ENCODE data around the gene NLN.
"Not testable (repeated sequence)": the region's sequence is repeated elsewhere in the genome, so short reads cannot be mapped to it uniquely, and the experiment has no call there.

Gene NLN

DNA sequence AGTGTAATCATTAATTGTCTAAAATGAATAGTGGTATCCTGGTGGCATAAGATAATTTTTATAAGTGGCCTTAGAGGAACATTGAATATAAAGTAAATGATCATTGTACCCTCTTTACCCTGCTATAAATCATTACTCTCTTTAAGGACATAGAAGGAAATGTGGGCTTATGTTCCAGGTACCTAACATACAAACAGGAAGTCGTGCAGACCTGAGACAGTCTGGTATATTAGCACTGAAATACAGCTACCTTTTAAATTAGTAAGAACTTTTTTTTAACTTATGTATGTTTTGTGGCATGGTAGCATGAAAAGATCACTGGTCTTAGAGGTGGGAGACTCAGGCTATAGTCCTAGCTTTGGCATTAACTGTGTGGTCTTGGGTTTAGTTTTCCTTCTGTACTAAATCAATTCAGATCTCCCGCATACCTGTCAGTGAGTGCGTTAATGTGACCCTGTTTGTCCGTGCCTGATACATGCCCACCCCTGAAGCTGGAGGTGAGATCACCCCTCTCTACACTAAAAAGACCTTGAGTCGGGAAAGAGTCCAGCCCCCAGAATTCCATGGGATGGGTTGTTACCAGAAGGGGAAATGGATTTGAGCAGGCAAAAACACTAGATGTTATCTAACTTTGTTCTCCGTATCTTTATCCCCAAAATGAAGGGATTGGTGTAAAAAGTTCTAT is 145.0 kb downstream of the NLN start:
- in situ Hi-C loops (cut with HindIII; ENCODE audit: low sequenced_read_pairs), result loop anchor here (10.0 kb wide), 1 partner anchor 62 kb away; no protein-coding TSS in a partner anchor

DNA sequence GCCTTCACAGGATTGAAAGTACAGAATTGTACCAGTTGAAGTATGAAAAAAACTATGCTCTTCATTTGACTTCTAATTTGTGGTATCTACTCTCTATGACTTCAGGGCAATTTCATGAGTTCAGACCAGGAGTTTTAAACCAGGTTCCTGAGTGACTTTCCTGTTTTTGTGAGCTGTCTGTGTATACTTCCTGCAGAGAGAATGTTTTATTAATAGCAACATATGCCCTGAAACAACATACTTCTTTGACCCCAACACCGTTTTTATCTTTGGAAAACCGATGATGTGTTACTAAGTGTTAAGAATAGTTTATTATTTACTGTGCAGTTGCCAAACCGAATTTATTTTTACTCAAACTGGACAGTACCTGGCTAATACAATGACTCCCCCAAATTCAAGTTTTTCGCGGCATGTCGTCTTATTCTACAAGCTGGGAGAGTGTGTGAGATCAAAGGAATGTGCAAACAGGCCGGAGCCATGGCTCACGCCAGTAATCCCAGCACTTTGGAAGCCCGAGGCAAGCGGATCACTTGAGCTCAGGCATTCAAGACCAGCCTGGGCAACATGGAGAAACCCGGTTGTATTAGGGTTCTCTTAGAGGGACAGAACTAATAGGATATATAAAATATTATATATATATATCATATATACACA is 145.7 kb downstream of the NLN start:
- in situ Hi-C loops (cut with HindIII; ENCODE audit: low sequenced_read_pairs), result loop anchor here (10.0 kb wide), 1 partner anchor 63 kb away; no protein-coding TSS in a partner anchor

DNA sequence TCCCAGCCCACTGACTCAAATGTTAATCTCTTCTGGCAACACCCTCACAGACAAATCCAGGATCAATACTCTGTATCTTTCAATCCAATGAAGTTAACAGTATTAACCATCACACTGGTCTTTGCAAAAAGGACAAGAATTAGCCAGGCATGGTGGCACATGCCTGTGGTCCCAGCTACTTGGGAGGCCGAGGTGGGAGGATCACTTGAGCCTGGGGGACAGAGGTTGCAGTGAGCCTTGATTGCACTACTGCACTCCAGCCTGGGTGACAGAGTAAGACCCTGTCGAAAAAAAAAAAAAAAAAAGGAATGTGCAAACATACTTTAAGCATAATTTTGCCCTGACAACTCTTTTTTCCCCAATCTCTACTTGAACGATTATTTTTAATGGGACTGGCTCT is 146.5 kb downstream of the NLN start:
- in situ Hi-C loops (cut with HindIII; ENCODE audit: low sequenced_read_pairs), result loop anchor here (10.0 kb wide), 1 partner anchor 64 kb away; no protein-coding TSS in a partner anchor

DNA sequence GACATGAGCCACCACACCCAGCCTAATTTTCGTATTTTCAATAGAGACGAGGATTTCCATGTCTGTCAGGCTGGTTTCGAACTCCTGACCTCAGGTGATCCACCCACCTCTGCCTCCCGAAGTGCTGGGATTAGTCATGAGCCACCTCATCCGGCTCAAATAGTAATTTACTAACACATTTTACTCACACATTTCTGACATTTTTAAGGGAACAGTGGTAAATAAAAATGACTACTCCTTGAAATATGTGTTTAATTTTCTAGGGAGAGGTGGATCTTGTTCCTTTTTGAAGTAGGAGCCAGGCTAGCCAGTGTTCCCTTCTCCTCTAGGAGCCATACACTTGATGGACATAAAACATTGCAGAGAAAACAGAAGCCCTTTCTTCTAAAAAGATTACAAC is 149.2 kb downstream of the NLN start:
- in situ Hi-C loops (cut with HindIII; ENCODE audit: low sequenced_read_pairs), result no loop called here

DNA sequence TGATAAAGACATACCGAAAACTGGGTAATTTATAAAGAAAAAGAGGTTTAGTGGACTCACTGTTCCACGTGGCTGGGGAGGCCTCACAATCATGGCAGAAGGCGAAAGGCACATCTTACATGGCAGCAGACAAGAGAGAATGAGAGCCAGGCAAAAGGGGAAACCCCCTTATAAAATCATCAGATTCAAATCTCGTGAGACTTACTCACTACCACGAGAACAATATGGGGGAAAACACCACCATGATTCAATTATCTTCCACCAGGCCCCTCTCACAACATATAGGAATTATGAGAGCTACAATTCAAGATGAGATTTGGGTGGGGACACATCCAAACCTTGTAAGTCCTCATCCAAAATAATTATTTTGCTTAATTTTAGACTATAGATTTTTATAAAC is 149.8 kb downstream of the NLN start:
- in situ Hi-C loops (cut with HindIII; ENCODE audit: low sequenced_read_pairs), result not testable (repeated sequence)

DNA sequence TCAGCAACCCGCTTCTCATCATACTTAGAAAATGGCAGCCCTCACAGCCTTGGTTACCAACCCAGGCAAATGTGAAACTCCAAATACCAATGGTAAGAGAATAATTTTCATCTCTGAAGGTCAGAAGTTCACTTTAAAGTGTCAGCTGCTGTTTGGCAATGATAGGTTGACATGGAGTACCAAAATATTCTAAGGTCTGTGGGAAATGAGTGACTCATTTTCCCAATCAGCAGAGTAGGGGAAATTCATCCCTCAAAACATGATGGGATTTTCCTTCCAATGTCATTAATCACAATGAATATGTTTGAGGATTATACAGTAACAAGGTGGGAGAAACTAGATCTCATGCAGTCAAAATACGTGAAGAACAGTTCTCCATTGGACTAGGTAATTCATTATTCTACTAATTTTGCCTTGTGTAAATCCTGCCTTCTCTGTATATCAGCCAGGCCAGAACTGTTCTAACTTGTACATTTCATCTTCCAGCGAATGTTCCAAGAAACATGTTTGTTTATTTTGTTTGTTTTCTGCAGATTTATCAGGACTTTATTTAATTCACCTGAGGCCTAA is 151.3 kb downstream of the NLN start:
- in situ Hi-C loops (cut with HindIII; ENCODE audit: low sequenced_read_pairs), result no loop called here

DNA sequence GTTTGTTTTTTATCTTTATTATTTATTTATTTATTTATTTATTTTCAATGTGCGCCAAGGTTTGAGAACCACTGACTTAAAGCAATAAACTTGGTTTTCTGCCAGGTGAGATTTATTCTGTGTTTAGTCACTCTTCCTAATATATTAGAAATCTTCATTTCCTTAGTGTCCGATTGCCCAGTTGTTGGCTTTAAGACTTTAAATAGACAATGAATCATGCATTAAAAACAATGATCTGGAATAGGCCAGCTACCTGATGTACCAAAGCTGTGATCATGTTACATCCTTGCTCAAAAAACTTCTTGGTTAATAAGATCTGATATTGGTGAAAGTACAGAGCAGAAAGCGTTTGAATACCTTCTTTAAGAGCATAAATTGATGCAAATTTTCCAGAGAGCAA is 152.2 kb downstream of the NLN start:
- in situ Hi-C loops (cut with HindIII; ENCODE audit: low sequenced_read_pairs), result no loop called here

DNA sequence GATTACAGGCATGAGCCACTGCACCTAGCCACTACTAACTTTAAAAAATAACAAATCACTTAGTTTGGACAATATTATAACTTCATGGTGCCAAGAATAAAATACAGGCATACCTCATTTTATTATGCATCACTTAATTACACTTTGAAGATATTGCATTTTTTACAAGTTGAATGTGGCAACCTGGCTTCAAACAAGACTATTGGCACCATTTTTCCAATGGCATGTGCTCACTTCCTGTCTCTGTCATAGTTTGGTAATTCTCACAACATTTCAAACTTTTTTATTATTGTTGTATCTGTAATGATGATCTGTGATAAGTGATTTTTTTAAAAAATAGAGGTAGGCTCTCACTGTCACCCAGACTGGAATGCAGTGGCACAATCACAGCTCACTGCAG is 154.5 kb downstream of the NLN start:
- in situ Hi-C loops (cut with HindIII; ENCODE audit: low sequenced_read_pairs), result no loop called here

DNA sequence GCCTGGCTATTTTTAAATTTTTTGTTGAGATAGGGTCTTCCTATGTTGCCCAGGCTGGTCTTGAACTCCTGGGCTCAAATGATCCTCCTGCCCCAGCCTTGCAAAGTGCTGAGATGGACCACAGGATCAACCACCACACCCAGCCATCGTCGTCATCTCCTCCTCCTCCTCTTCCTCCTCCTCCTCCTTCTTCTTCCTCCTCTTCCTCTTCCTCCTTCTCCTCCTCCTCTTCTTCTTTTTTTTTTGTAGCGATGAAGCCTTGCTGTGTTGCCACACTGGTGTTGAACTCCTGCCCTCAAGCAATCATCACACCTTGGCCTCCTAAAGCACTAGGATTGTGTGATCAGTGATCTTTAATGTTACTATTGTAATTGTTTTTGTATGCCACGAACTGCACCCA is 155.0 kb downstream of the NLN start:
- in situ Hi-C loops (cut with HindIII; ENCODE audit: low sequenced_read_pairs), result no loop called here

Measured in DLD1 (cell line).